Activated CD8-positive, alpha-beta T cell treated with anti-CD3 and anti-CD28 coated beads, Interleukin-2, amount 10 ng/mL, durations not matched to agents 7 days and 5 days (primary cell): ENCODE data around the gene BRAT1. TPM values are rescaled to one million over a fixed set of nuclear protein-coding genes. Genes with fewer than 3 reads are reported as not detected.
A peak's percentile ranks its signal among the peaks of the same experiment; 100 is the strongest.

Experiments
- ATAC-seq: fragments of 150-1000 bp; cut with Tn5 transposase; one replicate; pipeline ENCODE4 v1.10.0; 2021; ENCODE audit warnings: moderate library complexity
- CTCF ChIA-PET: fragments of 350-600 bp; sonication (Branson Sonifier 250); formaldehyde crosslinking; loops from one replicate; lab custom pipeline; 2021; ENCODE audit warnings: antibody characterized with exemption; lab: Charles Lee
- POLR2A ChIA-PET: fragments of 350-600 bp; sonication (Branson Sonifier 250); formaldehyde crosslinking; loops from one replicate; lab custom pipeline; 2021; ENCODE audit warnings: antibody characterized with exemption; lab: Charles Lee
- DNase-seq: peaks from one replicate; pipeline ENCODE4 v3.0.0-alpha.2; 2020
- H3K27ac Mint-ChIP-seq: one replicate; pipeline ENCODE4 v1.8.0; 2021; ENCODE audit warnings: mild to moderate bottlenecking, mixed read lengths
- H3K27me3 Mint-ChIP-seq: one replicate; pipeline ENCODE4 v1.8.0; 2021; ENCODE audit warnings: low read depth, mixed read lengths
- H3K36me3 Mint-ChIP-seq: one replicate; pipeline ENCODE4 v1.8.0; 2021; ENCODE audit warnings: low read depth, mixed read lengths
- H3K4me1 Mint-ChIP-seq: one replicate; pipeline ENCODE4 v1.8.0; 2021; ENCODE audit warnings: low read depth, mixed read lengths
- H3K4me3 Mint-ChIP-seq: one replicate; pipeline ENCODE4 v1.8.0; 2021; ENCODE audit warnings: mild to moderate bottlenecking, mixed read lengths
- H3K9me3 Mint-ChIP-seq: one replicate; pipeline ENCODE4 v1.8.0; 2022; ENCODE audit warnings: mixed read lengths; ENCODE audit not compliant: insufficient read depth
- microRNA-seq: library from miRNA; unstranded; fragments of <30 nt; microRNA quantifications from one replicate; pipeline ENCODE4 v1.2.0, GENCODE V29; 2022
- total RNA-seq, 2 experiments: library from RNA; stranded (reverse); gene quantifications; one replicate each; pipeline ENCODE4 v1.2.3, GENCODE V29; 2021

The BRAT1 gene
- total RNA-seq, 2 experiments from 2014 or later = 39.4 to 40.7 TPM

DNA sequence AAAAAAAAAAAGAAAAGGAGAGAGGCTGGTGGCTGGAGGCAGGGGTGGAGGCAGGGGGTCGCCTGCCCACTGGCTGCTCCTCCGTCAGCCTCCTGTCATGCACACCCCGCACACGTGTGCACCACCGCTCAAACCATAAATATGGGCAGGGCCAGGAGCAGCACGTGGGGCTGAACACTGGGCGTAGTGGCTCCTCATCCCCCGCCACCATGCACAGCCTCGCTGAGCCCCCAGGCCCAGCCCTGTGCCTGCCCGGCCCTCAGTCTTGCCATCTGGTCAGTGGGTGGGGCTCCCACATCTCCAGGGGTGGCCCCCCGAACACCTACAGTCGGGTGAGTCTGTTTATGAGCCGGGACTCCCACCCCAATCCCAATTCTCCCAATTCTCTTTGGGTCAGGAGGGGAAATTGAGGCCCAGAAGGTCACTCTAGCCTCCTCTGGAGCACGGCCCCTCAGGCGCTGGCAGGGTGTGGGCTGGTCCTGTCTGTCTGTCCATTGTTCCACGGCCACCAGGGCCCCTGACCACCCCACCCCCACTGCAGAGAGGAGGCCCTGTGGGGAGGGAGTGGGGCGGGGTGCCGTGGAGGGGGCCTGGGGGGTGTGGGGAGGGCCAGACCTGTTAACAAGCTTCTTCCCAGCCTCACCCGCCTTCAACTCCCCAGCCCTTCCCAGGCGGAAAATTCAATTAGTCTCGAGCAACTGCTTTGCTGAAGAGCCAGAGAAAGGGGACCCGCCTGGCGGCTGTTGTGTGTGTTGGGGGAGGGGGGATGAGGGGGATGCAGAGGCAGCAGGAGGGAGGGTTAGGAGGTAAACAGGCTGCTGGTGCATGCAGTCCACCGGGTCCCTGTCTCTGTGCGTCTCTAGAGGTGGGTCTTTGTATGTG, 59.7 kb downstream of the BRAT1 start:
- Mint-ChIP-seq H3K4me1 (no peaks in the 10 kb centered on the region), H3K4me3 (no peak overlapping the region), H3K9me3 (no peaks in the 10 kb centered on the region), H3K36me3 (no peaks in the 10 kb centered on the region), H3K27ac (no peak overlapping the region), H3K27me3 (peaks cover 13% of the 10 kb centered on the region)
- ATAC-seq = no peak
- no peak for DNase-seq
- ChIA-PET CTCF (no interaction called here), POLR2A (no interaction called here)

GRCh38 chr7:2494191-2495130, 60.9 kb downstream of the BRAT1 start:
- no peaks in the 10 kb centered on the region for H3K36me3 Mint-ChIP-seq
- no peak overlapping the region for H3K4me3 Mint-ChIP-seq
- ATAC-seq (no peak), DNase-seq (no peak)
- peaks cover 11% of the 10 kb centered on the region for H3K27me3 Mint-ChIP-seq
- H3K27ac Mint-ChIP-seq = no peak overlapping the region
- H3K4me1 Mint-ChIP-seq = no peaks in the 10 kb centered on the region
- ChIA-PET CTCF (no interaction called here), POLR2A (no interaction called here)
- no peaks in the 10 kb centered on the region for H3K9me3 Mint-ChIP-seq

DNA sequence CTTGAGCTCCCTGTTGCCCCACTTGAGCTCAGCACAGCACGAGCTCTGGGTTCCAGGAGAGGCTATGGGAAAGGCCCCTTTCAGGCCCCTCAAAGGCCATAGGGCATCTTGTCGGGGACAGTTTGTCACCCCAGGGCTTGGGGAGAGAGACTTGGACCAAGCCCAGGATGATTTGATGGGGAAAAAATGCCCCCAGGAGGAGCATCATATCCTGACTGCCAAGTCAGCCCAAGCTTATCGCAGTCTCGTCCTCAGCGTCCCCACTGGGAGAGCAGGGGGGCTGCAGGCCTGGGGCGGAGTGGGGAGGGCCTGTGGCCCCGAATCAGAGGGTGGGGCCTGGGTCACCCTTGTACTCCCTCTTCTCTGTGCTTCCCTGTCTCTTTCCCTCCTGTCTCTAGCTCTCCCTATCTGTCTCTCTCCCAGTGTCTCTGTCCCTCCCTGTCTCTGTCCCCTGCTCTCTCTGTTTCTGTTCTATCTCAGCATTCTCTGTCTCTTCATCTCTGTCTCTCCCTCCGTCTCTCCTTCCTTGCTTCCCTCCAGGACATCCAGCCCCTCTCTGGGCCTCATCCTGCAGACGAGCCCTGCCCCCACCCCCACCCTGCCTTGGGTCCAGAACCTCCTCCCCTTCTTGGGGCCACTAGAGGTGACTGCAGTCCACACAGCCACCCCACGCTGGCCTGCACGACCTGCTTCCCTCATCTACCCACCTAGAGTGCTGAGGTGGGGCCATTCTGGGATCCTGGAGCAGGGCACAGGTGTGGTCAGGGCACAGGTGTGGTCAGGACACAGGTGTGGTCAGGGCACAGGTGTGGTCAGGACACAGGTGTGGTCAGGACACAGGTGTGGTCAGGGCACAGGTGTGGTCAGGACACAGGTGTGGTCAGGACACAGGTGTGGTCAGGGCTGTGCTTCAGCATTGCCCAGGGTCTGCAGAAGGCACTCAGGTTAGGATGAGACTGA, 61.8 kb downstream of the BRAT1 start:
- H3K36me3 Mint-ChIP-seq = no peaks in the 10 kb centered on the region
- no peak overlapping the region for H3K27ac Mint-ChIP-seq
- POLR2A ChIA-PET = interaction anchor here (1.2 kb wide), 1 partner anchor 10 kb away, joined by 3 read pairs; no protein-coding TSS in a partner anchor
- no peaks in the 10 kb centered on the region for H3K9me3 Mint-ChIP-seq
- DNase-seq (no peak), ATAC-seq (no peak)
- H3K27me3 Mint-ChIP-seq = peaks cover 13% of the 10 kb centered on the region
- no peak overlapping the region for H3K4me3 Mint-ChIP-seq
- H3K4me1 Mint-ChIP-seq = no peaks in the 10 kb centered on the region
- CTCF ChIA-PET = interaction anchor here (1.0 kb wide), 1 partner anchor 13 kb away, joined by 4 read pairs; no protein-coding TSS in a partner anchor

DNA sequence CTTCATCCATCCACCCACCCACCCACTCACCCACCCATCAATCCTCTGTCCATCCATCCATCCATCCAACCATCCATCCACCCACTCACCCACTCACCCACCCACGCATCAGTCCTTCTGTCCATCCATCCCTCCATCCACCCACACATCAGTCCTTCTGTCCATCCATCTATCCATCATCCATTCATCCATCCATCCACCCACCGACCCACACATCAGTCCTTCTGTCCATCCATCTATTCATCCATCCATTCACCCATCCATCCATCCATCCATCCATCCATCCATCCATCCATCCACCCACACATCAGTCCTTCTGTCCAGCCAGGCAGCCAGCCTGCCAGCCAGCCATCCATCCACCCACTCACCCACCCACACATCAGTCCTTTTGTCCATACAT, 63.3 kb downstream of the BRAT1 start:
- CTCF ChIA-PET = no interaction called here
- ATAC-seq (no peak), DNase-seq (no peak)
- H3K27ac Mint-ChIP-seq = no peak overlapping the region
- no peak overlapping the region for H3K4me3 Mint-ChIP-seq
- H3K27me3 Mint-ChIP-seq = peaks cover 13% of the 10 kb centered on the region
- POLR2A ChIA-PET = interaction anchor here (1.3 kb wide), 1 partner anchor 19 kb away, joined by 4 read pairs; no protein-coding TSS in a partner anchor
- H3K9me3 Mint-ChIP-seq = no peaks in the 10 kb centered on the region
- H3K36me3 Mint-ChIP-seq = no peaks in the 10 kb centered on the region
- no peaks in the 10 kb centered on the region for H3K4me1 Mint-ChIP-seq

DNA sequence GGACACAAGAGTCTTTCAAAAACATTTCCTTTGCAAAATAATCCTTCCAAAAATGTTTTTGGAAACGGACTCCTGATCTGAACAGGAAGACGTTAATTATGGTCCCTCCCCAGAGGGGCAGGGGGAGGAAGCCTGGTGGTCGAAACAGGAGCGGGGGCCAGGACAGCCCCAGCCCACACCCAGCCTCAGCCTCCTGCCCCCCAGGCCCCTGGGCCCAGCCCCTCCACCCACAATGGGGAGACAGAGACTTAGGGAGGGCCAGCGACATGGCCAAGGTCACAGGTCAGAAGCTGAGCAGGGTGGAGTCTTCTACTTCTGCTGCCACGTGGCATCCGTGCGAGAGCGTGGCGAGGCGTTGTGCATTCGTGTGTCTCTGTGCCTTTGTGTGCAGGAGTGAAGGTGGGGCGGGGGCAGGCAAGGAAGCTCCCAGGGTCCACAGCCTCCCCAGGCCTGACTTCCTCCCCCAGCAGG, 65.1 kb downstream of the BRAT1 start:
- H3K4me1 Mint-ChIP-seq = no peaks in the 10 kb centered on the region
- H3K27ac Mint-ChIP-seq = no peak overlapping the region
- no peaks in the 10 kb centered on the region for H3K9me3 Mint-ChIP-seq
- ATAC-seq = no peak
- ChIA-PET CTCF (no interaction called here), POLR2A (no interaction called here)
- no peaks in the 10 kb centered on the region for H3K36me3 Mint-ChIP-seq
- H3K4me3 Mint-ChIP-seq = no peak overlapping the region
- DNase-seq = no peak
- H3K27me3 Mint-ChIP-seq = peaks cover 13% of the 10 kb centered on the region

DNA sequence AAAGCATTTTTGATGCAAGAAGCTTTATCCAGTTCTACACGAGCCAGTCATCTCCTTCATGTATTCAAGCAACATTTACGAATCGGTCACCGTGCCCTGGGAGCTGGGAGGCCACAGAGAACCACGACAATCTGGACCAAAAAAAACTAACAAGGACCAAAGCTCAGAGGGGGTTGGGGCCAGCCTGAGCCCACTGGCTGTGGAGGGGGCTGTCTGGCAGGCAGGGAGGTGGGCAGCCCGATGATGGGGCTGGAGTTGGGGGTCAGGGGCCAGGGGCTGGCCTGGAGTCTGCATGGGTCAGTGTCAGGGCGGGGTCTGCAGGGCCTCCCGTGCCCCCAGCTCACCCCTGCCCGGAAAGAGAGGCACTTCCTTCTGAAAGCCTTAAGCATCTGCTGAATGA, 66.6 kb downstream of the BRAT1 start:
- ChIA-PET POLR2A (no interaction called here), CTCF (interaction anchor here (0.9 to 1.4 kb wide), 3 partner anchors 11 to 20 kb away, joined by 3 to 4 read pairs (median 4); no protein-coding TSS in a partner anchor)
- Mint-ChIP-seq H3K4me3 (no peak overlapping the region), H3K36me3 (no peaks in the 10 kb centered on the region), H3K4me1 (no peaks in the 10 kb centered on the region), H3K27ac (peak overlapping the region; percentile 39), H3K27me3 (peaks cover 15% of the 10 kb centered on the region), H3K9me3 (no peaks in the 10 kb centered on the region)
- ATAC-seq = no peak
- DNase-seq = no peak

DNA sequence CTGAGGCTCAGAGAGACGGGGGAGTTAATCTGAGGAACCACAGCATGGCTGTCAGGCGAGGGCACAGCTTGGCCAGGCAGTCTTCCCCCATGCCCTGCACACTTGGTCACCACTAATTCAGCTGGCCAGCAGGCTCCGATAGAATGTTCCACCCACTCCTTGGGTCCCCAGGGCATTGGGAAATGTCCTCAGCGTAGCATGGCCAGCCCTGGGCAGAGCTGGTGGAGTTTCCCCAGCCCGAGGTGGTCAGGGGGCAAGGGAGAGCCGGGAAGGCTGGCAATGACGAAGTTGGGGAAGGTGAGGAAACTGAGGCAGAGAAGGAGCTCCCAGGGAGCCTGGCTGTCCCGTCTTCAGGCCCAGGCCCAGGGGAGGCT, 67.1 kb downstream of the BRAT1 start:
- ChIA-PET POLR2A (no interaction called here), CTCF (interaction anchor here (0.9 to 1.4 kb wide), 3 partner anchors 10 to 19 kb away, joined by 3 to 4 read pairs (median 4); no protein-coding TSS in a partner anchor)
- Mint-ChIP-seq H3K27ac (peak overlapping the region; percentile 39), H3K4me3 (no peak overlapping the region), H3K36me3 (no peaks in the 10 kb centered on the region), H3K27me3 (peaks cover 15% of the 10 kb centered on the region), H3K4me1 (no peaks in the 10 kb centered on the region), H3K9me3 (no peaks in the 10 kb centered on the region)
- no peak for ATAC-seq
- DNase-seq = no peak

Small RNAs within 50 kb of the gene (microRNA-seq; reads per million reads assigned to microRNA genes)
- gene MIR4648 = not detected

Other genes with a start within 250 kb of the BRAT1 start
- 10 to 100 TPM; 28.3 to 35.8 TPM for gene SNX8, start 241.1 kb downstream of the BRAT1 start, total RNA-seq
- gene EIF3B, start 200.7 kb downstream of the BRAT1 start, total RNA-seq = 100 to 1,000 TPM; 174 to 184 TPM
- 10 to 100 TPM; 47.9 to 49.0 TPM for gene CHST12, start 151.9 kb downstream of the BRAT1 start, total RNA-seq
- not detected for gene GRIFIN, start 79.1 kb downstream of the BRAT1 start, total RNA-seq
- gene LFNG, start 35.8 kb downstream of the BRAT1 start, total RNA-seq = 100 to 1,000 TPM; 134 to 136 TPM
- gene IQCE, start 3.5 kb upstream of the BRAT1 start, total RNA-seq = 10 to 100 TPM; 11.6 to 12.4 TPM
- gene TTYH3, start 76.5 kb upstream of the BRAT1 start, total RNA-seq = 10 to 100 TPM; 37.0 to 37.7 TPM
- not detected for gene AMZ1, start 132.7 kb upstream of the BRAT1 start, total RNA-seq